ENCODE measurements around the gene MCEMP1. TPM values are rescaled to one million over a fixed set of nuclear protein-coding genes. Genes with fewer than 3 reads are reported as not detected.

Gene MCEMP1
- total and polyA plus RNA-seq, 2 of the 13 experiments (the other 11 are each of a cell fraction or from before 2014, with no cell fraction given), result not detected

GRCh38 chr19:7629347-7630054, 47.4 kb upstream of the MCEMP1 start, which contains the start of the genes PET100 and XAB2 (continued):
- TF ChIP-seq TBL1XR1 (IDR thresholded peaks at IDR 0.05; ENCODE audit: borderline replicate concordance, low read length, partially characterized antibody) (no peak), BCL6 (CRISPR knock-in tag; IDR thresholded peaks at IDR 0.05) (no peak), CCAR2 (optimal IDR thresholded peaks at IDR 0.05; ENCODE audit: low read depth, low read length) (no peak), SP4 (CRISPR knock-in tag; IDR thresholded peaks at IDR 0.05) (peak; percentile 91), ZBTB20 (CRISPR knock-in tag; IDR thresholded peaks at IDR 0.05; ENCODE audit: borderline replicate concordance, low read depth) (no peak), RCOR2 (CRISPR knock-in tag; IDR thresholded peaks at IDR 0.05) (no peak), ZNF607 (CRISPR knock-in tag; IDR thresholded peaks at IDR 0.05; ENCODE audit: borderline replicate concordance) (peak; percentile 70; the same call in 1 of the 2 replicates), ZNF609 (CRISPR knock-in tag; IDR thresholded peaks at IDR 0.05; ENCODE audit: borderline replicate concordance) (no peak), DMAP1 (CRISPR knock-in tag; IDR thresholded peaks at IDR 0.05) (no peak)
- TF ChIP-seq, protein P1, sequence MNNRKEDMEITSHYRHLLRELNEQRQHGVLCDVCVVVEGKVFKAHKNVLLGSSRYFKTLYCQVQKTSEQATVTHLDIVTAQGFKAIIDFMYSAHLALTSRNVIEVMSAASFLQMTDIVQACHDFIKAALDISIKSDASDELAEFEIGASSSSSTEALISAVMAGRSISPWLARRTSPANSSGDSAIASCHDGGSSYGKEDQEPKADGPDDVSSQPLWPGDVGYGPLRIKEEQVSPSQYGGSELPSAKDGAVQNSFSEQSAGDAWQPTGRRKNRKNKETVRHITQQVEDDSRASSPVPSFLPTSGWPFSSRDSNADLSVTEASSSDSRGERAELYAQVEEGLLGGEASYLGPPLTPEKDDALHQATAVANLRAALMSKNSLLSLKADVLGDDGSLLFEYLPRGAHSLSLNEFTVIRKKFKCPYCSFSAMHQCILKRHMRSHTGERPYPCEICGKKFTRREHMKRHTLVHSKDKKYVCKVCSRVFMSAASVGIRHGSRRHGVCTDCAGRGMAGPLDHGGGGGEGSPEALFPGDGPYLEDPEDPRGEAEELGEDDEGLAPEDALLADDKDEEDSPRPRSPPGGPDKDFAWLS (CRISPR knock-in tag; IDR thresholded peaks at IDR 0.05; ENCODE audit: borderline replicate concordance), result no peak
- TF ChIP-seq, protein P2, sequence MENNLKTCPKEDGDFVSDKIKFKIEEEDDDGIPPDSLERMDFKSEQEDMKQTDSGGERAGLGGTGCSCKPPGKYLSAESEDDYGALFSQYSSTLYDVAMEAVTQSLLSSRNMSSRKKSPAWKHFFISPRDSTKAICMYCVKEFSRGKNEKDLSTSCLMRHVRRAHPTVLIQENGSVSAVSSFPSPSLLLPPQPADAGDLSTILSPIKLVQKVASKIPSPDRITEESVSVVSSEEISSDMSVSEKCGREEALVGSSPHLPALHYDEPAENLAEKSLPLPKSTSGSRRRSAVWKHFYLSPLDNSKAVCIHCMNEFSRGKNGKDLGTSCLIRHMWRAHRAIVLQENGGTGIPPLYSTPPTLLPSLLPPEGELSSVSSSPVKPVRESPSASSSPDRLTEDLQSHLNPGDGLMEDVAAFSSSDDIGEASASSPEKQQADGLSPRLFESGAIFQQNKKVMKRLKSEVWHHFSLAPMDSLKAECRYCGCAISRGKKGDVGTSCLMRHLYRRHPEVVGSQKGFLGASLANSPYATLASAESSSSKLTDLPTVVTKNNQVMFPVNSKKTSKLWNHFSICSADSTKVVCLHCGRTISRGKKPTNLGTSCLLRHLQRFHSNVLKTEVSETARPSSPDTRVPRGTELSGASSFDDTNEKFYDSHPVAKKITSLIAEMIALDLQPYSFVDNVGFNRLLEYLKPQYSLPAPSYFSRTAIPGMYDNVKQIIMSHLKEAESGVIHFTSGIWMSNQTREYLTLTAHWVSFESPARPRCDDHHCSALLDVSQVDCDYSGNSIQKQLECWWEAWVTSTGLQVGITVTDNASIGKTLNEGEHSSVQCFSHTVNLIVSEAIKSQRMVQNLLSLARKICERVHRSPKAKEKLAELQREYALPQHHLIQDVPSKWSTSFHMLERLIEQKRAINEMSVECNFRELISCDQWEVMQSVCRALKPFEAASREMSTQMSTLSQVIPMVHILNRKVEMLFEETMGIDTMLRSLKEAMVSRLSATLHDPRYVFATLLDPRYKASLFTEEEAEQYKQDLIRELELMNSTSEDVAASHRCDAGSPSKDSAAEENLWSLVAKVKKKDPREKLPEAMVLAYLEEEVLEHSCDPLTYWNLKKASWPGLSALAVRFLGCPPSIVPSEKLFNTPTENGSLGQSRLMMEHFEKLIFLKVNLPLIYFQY (CRISPR knock-in tag; IDR thresholded peaks at IDR 0.05; ENCODE audit: borderline replicate concordance), result no peak
- TF ChIP-seq, protein P3, sequence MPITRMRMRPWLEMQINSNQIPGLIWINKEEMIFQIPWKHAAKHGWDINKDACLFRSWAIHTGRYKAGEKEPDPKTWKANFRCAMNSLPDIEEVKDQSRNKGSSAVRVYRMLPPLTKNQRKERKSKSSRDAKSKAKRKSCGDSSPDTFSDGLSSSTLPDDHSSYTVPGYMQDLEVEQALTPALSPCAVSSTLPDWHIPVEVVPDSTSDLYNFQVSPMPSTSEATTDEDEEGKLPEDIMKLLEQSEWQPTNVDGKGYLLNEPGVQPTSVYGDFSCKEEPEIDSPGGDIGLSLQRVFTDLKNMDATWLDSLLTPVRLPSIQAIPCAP (CRISPR knock-in tag; IDR thresholded peaks at IDR 0.05; ENCODE audit: low read depth), result no peak
- TF ChIP-seq, protein P4, sequence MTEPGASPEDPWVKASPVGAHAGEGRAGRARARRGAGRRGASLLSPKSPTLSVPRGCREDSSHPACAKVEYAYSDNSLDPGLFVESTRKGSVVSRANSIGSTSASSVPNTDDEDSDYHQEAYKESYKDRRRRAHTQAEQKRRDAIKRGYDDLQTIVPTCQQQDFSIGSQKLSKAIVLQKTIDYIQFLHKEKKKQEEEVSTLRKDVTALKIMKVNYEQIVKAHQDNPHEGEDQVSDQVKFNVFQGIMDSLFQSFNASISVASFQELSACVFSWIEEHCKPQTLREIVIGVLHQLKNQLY (CRISPR knock-in tag; IDR thresholded peaks at IDR 0.05), result no peak

Data from HepG2 (cell line).